Activated CD4-positive, alpha-beta T cell treated with anti-CD3 and anti-CD28 coated beads for 48 hours (primary cell): ENCODE results near the gene SHB.
"Not testable (repeated sequence)": the region's sequence is repeated elsewhere in the genome, so short reads cannot be mapped to it uniquely, and the experiment has no call there.

Experiments used
- DNase-seq: peaks from one replicate; pipeline ENCODE4 v3.0.0-alpha.2; 2020

Gene SHB

GRCh38 chr9:38061326-38061977, 7.6 kb downstream of the SHB start:
- no peak for DNase-seq

GRCh38 chr9:38060681-38061080, 8.3 kb downstream of the SHB start:
- DNase-seq: no peak

GRCh38 chr9:38059233-38059936, 9.6 kb downstream of the SHB start:
- DNase-seq: no peak

- DNase-seq: no peak
Measured at GRCh38 chr9:38058452-38059232, 10.4 kb downstream of the SHB start.

GRCh38 chr9:38057416-38058195, 11.4 kb downstream of the SHB start:
- no peak for DNase-seq

- DNase-seq: no peak
Measured at GRCh38 chr9:38054653-38055052, 14.4 kb downstream of the SHB start.

- DNase-seq: no peak
Measured at GRCh38 chr9:38053697-38054461, 15.1 kb downstream of the SHB start.

- DNase-seq: no peak
Measured at GRCh38 chr9:38051780-38052546, 17.1 kb downstream of the SHB start.

GRCh38 chr9:38048316-38048969, 20.6 kb downstream of the SHB start:
- no peak for DNase-seq

GRCh38 chr9:38047301-38048251, 21.5 kb downstream of the SHB start:
- no peak for DNase-seq

- no peak for DNase-seq
Measured at GRCh38 chr9:38046661-38047300, 22.2 kb downstream of the SHB start.

GRCh38 chr9:38045939-38046338, 23.1 kb downstream of the SHB start:
- not testable (repeated sequence) for DNase-seq

GRCh38 chr9:38044706-38045105, 24.3 kb downstream of the SHB start:
- no peak for DNase-seq

- DNase-seq: no peak
Measured at GRCh38 chr9:38043931-38044623, 24.9 kb downstream of the SHB start.

GRCh38 chr9:38042626-38043357, 26.2 kb downstream of the SHB start:
- no peak for DNase-seq

GRCh38 chr9:38041564-38042243, 27.3 kb downstream of the SHB start:
- no peak for DNase-seq
